Skeletal muscle cell (primary cell): ENCODE data around the gene TFF3.

Experiments
- DNase-seq: peaks from one replicate; pipeline ENCODE4 v3.0.0-alpha.2; 2010; ENCODE audit warnings: low read depth
- H3K4me3 ChIP-seq: 2 replicates; pipeline ENCODE4 v1.5.1; 2011; ENCODE audit warnings: low read depth, mild to moderate bottlenecking, control low read depth, low read length, moderate library complexity

The TFF3 gene

DNA sequence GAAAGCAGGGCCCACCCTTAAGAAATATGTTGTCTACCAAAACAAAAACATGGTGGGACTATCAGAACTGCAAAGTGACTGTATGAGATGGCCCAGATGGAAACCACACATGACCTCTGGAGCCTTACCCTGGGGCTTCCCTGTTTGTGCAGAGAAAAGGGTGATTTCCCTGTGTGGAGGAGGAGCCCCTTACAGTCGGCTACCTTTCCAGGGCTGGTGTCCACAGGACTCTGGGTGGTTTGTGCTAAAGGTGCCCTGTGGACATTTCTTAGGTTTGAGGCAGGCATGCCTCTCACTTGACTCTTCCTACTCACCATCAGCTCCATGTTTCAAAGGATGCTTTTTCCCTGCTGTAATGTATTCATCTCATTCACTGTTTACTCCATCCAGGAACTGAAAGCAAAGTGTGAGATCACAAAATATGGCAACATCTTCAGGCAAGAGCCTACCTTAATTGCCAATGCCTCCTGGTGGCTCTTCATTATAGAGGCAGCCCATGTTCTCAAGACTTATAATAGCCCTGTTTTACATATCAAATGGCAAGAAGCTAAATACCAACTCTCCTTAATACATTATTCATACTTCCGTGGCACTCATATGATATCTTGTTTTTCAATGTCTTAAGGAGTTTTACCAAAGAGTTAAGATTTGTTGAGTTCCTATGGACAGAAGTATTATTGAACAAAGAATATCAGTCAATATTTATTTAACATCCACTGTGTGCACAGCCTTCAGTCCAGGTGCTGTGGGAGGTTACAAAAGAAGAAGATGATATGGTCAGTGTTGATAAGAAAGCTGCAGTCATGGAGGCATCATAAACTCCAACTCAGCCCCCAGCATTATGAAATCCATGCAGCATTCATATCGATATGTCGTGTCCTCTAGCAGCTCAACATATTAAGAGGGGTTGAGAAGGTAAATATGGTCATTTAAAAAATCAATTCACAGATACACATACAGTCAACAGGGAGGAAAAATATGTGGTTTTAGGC lies 15.5 kb upstream of the TFF3 start:
- DNase-seq: no peak
- H3K4me3 ChIP-seq: no peak overlapping the region

DNA sequence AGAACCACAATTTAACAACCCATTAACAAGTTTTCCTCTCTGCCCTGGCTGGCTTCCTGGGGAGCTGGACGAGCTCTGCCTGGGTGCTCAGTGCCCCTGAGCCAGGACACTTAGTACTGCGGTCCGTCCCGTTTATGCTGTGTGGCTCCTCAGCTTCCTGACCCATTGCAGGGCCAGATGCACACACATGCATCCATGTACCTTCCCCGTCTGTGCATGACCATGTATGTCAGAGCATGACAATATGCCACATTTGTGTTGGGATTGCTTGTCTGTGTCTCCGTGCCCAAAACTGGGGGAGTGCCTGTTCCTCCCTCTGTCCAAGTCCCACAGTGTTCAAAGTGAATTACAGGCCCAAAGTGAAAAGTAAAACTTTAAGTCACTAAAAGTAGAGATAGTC lies 9.7 kb upstream of the TFF3 start:
- no peak for DNase-seq
- H3K4me3 ChIP-seq: no peak overlapping the region

DNA sequence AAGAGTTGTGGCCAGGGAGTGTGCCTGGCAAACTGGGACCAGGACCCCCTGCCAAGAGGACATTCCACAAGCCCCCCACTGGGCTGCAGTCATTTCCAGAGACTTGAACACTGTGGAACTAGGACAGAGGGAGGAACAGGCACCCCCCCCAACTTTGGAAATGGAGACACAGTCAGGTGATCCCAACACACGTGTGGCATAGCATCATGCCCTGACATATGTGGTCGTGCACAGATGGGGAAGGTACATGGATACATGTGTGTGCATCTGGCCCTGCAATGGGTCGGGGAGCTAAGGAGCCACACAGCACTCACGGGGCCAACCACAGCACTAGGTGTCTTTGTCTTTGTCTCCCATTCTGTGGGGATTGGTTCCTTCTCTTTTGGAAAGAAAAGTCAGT lies 6.6 kb upstream of the TFF3 start:
- H3K4me3 ChIP-seq: no peak overlapping the region
- no peak for DNase-seq

DNA sequence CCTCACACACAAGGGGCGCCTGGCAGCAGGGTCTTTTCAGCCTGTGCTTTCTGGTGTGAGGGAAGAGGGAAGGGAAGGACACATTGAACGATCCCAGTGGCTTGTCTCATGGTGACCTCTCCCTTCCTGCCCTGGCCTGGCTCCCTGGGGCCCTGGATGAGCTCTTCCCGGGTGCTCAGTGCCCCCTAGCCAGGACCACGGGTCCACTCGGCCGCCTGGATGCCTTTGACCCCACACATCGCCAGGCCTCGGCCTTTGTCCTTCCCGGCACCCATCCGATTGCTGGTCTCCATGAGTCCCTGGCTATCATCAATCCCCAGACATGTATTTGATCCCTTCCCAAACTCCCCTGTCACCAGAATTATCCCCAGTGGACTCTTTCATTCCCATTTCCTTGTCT lies 6.0 kb upstream of the TFF3 start:
- DNase-seq: no peak
- H3K4me3 ChIP-seq: no peak overlapping the region

DNA sequence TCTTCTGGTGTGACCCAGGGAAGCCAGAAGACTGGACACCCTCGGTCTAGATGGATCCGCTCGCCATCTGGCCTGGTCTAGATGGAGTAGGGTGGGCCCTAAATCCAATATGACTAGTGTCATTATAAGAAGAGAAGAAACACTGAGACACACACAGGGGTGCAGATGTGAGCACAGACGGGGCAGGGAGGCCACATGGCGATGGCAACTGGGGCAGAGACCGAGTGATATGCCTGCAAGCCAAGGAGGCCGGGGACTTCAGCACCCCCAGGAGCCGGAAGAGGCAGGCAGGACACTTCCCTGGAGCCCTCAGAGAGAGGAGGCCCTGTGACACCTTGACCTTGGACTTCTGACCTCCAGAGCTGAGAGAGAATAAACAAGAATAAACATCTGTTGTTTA lies 5.6 kb upstream of the TFF3 start:
- no peak overlapping the region for H3K4me3 ChIP-seq
- no peak for DNase-seq

DNA sequence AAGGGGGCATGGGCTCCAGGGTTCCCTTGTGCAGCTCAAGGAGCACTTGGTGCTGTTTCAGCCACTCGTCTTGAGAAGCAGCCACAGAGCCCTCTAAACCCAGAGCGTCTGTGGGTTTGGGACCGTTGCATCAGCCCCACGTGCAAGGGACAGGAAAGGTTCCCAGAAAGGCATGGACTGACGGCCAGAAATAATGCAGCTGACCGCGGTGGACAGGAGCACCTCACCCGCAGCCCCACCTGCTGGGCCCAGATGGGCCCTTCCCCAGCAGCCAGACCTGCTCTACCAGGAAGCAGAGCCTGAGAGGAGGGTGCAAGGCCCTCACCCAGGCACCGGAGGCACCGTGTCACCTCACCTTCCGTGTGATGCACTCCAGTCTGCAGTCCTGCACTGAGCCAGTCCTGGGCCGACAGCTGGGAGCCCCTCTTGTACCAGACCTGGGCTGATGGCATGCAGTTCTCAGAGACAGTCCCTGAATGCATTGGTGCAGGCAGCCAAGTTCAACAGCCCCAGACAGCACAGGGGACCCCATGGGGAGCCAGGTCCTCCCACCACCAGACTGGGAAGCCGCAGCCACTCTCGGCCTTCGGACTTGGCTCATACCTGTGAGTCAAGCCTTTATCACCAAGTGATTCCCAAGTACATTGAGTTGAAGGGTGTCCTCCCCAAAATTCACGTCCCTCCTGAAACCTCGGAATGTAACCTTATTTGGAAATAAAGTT lies 4.8 kb upstream of the TFF3 start:
- DNase-seq: no peak
- H3K4me3 ChIP-seq: no peak overlapping the region

DNA sequence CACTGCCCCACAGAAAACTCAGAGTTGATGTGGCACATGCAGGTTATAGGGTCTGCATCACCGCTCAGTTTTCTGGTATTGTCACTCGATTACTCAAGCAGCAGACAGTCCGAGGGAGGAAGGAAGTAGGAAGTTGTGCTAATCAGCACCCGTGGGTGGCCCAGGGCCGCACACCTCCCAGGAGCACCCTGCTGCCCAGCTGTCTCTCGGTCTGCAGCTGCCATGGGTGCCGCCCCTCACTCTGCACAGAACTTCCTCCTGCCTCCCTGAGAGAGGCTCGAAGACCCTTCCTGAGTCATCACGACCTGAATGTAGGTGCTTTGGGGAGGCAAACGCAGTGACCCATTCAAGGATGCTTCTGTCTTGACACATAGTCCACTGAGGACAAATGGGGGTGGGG lies 4.2 kb upstream of the TFF3 start:
- no peak overlapping the region for H3K4me3 ChIP-seq
- DNase-seq: no peak

DNA sequence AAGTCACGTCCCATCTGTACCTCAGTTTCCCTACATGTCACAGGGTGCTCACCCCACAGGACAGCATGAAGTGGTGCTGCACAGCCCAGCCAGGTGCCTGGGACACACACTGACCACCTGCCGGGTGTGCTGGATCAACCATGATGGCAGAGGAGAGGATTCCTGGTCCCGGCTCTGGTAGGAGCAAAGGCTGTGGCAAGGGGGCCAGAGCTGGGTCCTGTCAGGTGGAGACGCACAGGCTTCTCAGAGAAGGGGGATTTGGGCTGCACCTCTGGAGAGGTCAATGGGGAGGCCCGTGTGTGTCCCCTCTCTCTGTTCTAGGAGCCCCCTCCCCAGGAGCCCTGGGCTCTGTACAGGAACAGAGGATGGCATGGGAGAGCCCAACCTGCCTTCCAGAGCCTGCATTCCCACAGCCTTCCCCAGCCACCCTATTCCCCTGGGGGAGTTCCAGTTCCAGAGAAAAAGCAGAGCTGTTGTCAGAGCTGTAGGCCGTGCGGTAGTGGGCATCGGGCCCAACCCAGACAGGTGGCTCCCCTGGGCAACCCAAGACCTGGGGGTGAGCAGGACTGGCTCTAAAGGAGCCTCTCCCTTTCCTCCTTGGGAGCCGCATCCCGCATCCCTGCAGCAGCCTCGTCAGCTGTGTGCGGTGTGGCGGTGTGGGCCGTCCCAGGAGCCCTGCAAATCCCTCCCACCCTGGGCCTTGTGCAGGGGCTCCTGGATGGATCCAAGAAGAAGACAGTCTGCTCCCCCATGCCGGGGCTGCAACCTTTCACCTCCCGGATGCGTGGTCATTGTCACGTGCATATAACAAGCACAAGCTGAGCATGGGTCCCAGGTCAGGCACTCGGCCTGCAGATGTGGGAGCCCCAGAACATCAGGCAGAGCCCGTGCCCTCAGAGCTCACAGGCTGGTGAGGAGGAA lies 2.9 kb upstream of the TFF3 start:
- H3K4me3 ChIP-seq: no peak overlapping the region
- DNase-seq: no peak

DNA sequence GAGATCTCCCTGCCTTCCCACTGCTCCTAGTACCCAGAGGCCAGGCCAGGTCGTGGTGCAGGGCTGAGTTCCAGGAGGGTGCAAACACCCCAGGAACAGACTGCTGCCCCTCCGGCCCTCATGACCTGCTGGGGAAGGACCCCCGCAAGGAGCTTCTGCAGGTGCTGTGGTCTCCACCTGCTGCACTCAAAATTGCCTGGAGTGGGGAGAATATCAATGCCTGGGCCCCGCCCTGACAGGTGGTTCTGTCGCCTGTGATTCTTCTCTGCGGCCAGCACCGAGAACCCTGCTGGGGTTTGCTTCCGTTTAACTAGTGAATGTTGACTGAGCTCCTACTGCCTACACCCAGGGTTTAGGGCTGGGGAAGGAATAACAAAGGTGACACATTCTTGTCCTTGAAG lies 2.1 kb upstream of the TFF3 start:
- no peak for DNase-seq
- no peak overlapping the region for H3K4me3 ChIP-seq

DNA sequence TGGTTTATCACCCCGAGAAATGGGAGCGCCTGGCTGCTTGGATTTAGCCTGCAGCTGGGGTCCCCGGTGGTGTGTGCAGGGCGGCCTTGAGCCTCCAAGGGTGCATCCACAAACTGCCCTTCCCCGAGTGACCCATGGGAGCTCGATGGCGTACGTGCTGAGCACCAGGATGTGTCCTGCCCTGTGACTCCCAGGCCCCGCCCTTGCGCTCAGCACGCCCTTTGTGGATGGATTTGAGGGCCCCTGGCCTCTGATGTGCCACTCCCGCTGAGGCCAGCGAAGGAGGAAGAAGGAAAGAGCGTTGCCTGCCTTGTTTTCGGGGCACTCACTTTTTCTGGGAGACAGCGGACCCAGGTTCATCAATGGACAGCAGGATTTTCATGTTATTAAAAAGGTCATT lies 1.7 kb upstream of the TFF3 start:
- no peak overlapping the region for H3K4me3 ChIP-seq

DNA sequence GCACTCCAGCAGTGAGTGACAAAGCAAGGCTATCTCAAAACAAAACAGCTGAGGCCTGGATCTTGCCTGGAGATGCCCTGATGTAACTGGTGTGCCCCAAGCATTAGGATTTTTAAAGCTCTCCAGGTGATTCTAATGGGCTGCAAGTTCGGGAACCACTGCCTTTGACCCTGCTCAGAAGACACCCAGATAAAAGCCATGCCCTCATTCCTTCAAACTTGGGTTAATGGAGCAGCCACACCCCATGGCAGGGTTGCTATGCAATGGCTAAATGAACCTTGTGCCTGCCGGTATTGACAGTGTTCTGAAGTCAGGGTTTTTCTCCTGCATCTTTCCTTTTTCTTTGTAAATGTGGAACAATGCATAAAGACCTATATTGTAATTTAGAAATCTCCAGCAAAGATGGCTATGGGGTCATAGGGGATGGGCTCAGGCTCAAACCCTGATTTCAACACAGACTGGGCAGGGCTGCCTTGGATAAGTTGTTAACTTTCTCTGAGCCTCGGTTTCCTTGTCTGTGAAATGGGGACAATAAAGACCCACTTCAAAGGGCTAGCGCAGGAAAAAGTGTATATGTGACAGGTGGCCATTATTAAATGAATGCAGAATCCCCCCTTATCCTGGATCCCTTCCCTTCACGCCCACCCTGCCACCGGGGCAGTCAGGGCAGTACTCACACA lies 453 bp downstream of the TFF3 start:
- H3K4me3 ChIP-seq: no peak overlapping the region
- DNase-seq: no peak

More for the DNA sequence above, 1.7 kb upstream of the TFF3 start:
- no peak for DNase-seq

DNA sequence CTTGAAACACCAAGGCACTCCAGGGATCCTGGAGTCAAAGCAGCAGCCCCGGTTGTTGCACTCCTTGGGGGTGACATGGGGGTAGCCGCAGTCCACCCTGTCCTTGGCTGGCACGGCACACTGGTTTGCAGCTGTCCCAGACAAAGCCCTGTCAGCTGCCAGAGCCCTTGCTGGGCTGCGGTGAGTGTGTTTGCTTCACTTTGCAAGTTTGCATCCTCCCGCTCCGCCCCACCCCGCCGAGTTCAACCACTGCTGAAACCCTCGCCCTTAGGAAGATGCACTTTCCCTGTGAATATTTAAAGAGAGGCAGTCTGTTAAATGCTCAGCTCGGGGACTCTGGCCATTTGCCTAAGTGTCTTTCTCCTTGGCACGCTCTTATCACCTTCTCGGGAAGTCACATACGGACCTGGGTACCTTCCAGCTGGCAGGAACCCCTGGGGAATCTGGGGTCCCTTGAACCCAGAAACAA lies 1.7 kb downstream of the TFF3 start:
- no peak for DNase-seq
- H3K4me3 ChIP-seq: no peak overlapping the region

DNA sequence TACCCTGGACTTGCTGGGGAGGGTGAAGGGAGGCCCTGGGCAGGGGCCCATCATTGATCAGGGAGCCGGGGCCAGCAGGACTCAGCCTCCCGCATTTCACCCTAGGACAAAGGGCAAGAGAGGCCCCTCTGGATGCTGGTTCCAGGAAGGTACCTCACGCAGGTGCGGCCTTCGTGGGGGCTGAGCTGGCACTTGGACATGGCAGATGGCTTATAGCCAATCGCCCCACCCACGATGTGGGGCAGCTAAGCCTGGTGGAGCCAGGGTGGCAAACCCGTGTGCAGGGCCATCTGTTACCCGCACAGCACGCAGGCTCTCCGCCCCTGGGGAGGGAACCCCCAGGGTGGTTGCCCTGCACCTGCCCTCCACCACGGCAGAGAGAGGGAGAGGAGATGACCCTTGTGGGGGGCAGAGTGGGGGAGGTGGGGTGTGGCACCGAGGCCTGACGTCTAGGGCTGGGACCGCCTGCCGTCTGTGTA lies 2.5 kb downstream of the TFF3 start:
- H3K4me3 ChIP-seq: no peak overlapping the region
- DNase-seq: no peak

DNA sequence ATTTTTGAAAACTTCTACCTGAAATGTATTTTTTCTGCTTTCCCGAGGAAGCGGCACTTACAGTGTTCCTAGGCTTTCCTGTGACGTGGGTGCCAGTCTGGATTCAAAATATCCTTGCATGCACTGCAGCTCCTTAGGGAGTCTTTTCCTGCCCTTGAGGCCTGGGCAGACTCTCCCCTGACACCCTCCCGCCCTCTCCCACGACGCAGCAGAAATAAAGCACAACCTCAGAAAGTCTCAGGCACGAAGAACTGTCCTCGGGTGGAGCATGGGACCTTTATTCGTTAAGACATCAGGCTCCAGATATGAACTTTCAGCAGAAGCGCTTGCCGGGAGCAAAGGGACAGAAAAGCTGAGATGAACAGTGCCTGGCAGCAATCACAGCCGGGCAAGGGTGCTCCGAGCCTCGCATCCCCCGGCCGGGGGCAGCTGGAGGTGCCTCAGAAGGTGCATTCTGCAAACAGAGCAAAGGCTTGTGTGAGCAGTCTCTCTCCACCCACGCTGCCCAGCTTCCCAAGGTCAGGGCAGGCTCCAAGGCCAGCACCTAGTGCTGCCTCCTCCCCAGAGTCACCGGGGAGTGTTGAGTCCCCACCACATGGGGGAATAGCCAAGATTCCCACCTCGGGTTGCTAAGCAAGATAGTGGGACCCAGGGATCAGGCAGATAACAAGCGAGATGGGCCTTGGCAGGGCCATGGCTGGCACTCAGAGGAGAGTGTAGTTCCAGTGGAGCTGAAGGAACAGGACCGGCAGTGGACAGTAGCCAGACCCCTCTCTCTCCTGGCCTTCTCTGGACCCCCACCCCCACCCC lies 3.2 kb downstream of the TFF3 start:
- no peak for DNase-seq

DNA sequence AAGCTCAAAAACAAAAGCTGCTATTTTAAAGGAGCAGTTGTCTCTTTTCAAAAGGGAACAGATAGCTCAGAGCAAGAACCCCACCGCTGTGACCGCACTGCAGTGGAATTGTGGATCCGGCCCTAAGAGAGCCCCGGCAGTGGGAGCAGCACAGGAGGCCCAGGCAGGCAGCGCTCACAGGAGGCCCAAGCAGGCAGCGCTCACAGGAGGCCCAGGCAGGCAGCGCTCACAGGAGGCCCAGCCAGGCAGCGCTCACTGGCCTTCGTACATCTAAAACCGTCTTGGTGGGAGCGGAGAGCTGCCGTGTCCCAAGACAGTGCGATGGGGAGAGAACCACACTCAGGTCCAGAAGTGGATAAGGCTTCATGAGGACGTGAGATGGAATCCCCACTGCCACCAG lies 4.0 kb downstream of the TFF3 start:
- no peak for DNase-seq
- H3K4me3 ChIP-seq: no peak overlapping the region

More for the DNA sequence above, 3.2 kb downstream of the TFF3 start:
- no peak overlapping the region for H3K4me3 ChIP-seq

DNA sequence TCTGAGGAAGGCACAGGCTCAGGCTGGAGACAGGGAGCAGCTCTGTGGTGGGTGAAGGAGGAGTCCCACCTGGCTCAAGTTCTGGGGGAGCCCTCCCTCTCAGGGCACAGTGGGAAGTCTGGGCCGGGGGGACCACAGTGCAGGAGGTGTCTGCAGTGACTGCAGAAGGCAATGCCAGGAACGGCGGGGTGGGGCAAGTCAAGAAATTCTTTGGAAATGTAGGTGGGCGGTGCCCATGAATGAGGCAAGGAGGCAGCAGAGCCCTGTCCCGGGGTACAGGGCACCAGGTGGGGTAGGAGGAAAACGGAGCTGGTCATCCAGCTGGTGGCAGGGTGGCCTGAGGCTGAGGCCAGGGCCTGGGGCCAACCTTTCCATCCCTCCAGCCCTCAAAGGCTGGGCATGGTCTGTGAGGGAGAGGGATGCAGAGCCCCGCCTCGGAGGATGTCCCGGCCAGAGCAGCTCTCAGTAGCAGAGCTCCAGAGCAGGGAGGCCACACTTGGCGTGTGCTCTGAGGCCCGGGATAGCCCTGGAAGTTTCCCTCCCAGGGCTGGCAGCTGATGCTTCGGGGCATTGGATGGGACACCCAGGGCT lies 4.7 kb downstream of the TFF3 start:
- no peak for DNase-seq

DNA sequence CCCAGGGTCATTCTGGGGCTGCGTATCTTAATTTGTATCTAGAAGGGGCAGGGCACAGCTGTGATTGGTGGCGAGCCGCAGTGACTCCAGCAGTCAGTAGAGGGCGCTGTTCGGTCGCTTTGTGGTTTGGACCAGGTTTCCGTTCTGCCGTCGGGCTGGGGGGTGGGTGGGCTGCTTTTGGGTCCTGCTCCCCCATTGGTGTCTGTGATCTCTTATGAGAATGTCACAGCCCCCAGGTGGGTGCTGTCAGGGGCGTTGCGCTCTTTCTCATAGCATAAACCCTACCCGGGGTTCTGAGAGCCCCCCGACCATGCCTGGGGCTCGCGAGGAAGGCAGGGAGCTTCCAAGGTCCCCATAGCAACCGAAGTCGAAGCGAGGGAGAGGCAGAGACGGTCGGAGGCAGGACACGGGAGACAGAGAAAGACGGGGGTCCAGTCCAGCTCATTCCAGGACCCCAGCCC lies 5.4 kb downstream of the TFF3 start:
- no peak for DNase-seq
- H3K4me3 ChIP-seq: no peak overlapping the region

More for the DNA sequence above, 4.7 kb downstream of the TFF3 start:
- H3K4me3 ChIP-seq: no peak overlapping the region
